ENCODE measurements around the gene MCC. TPM values are rescaled to one million over a fixed set of nuclear protein-coding genes. Genes with fewer than 3 reads are reported as not detected.

The MCC gene
- polyA plus RNA-seq, 1 donor (not counting 4 experiments of a cell fraction or from before 2014, with no cell fraction given): 24.6 TPM

GRCh38 chr5:113273948-113274347 lies 214.3 kb downstream of the MCC start:
- H4K20me1 ChIP-seq (ENCODE audit: control insufficient read depth, extremely low read depth, insufficient read depth, low read length): no peaks in the 10 kb centered on the region
- H3K4me3 ChIP-seq (ENCODE audit: control insufficient read depth in 2 of 3, extremely low read depth in 1 of 3, insufficient read depth in 2 of 3, low read depth in 1 of 3, low read length in 3 of 3): no peak overlapping the region
- H2AFZ ChIP-seq (ENCODE audit: control insufficient read depth, low read length): no peak overlapping the region
- FAIRE-seq (no peak), DNase-seq (ENCODE audit: low read depth, low spot score) (no peak)
- peaks cover 39% of the 10 kb centered on the region for H3K4me1 ChIP-seq (ENCODE audit: control insufficient read depth, extremely low read depth, insufficient read depth, low read length)
- dilution Hi-C loops (cut with MboI; ENCODE audit: extremely low pct_ligation_motif_present, low sequenced_read_pairs): no loop called here
- TF ChIP-seq EZH2 (IDR thresholded peaks at IDR 0.05; ENCODE audit: low read length) (no peak), CTCF (optimal IDR thresholded peaks at IDR 0.05 in 1 of 3, IDR thresholded peaks at IDR 0.05 in 1 of 3, conservative IDR thresholded peaks at IDR 0.05 in 1 of 3; ENCODE audit: extremely low read depth in 1 of 3, insufficient read depth in 2 of 3, low read length in 3 of 3) (no peak)
- H3K9me3 ChIP-seq (ENCODE audit: control insufficient read depth, low read depth, low read length): no peaks in the 10 kb centered on the region
- no peak overlapping the region for H3K4me2 ChIP-seq (ENCODE audit: control insufficient read depth, extremely low read depth, insufficient read depth, low read depth, low read length)
- H3K27ac ChIP-seq (ENCODE audit: control insufficient read depth, insufficient read depth, low read length): no peak overlapping the region
- no peak overlapping the region for H3K9ac ChIP-seq (ENCODE audit: control insufficient read depth, extremely low read depth, insufficient read depth, low read length)
- H3K9me1 ChIP-seq (ENCODE audit: control insufficient read depth, extremely low read depth, insufficient read depth, low read length): no peaks in the 10 kb centered on the region
- peaks cover 76% of the 10 kb centered on the region for H3K79me2 ChIP-seq (ENCODE audit: control insufficient read depth, insufficient read depth, low read length)
- no peaks in the 10 kb centered on the region for H3K27me3 ChIP-seq (ENCODE audit: control insufficient read depth, extremely low read depth, insufficient read depth, low read length)
- H3K36me3 ChIP-seq (ENCODE audit: control insufficient read depth in 2 of 2, extremely low read depth in 1 of 2, insufficient read depth in 2 of 2, low read length in 2 of 2): no peaks in the 10 kb centered on the region

- H3K27ac ChIP-seq (ENCODE audit: control insufficient read depth, insufficient read depth, low read length): peak overlapping the region; percentile 65
- dilution Hi-C loops (cut with MboI; ENCODE audit: extremely low pct_ligation_motif_present, low sequenced_read_pairs): no loop called here
- H4K20me1 ChIP-seq (ENCODE audit: control insufficient read depth, extremely low read depth, insufficient read depth, low read length): no peaks in the 10 kb centered on the region
- no peak for DNase-seq (ENCODE audit: low read depth, low spot score)
- H3K9me1 ChIP-seq (ENCODE audit: control insufficient read depth, extremely low read depth, insufficient read depth, low read length): no peaks in the 10 kb centered on the region
- peak; percentile 58 for FAIRE-seq
- no peaks in the 10 kb centered on the region for H3K36me3 ChIP-seq (ENCODE audit: control insufficient read depth in 2 of 2, extremely low read depth in 1 of 2, insufficient read depth in 2 of 2, low read length in 2 of 2)
- H3K4me2 ChIP-seq (ENCODE audit: control insufficient read depth, extremely low read depth, insufficient read depth, low read depth, low read length): peak overlapping the region; percentile 43
- H3K27me3 ChIP-seq (ENCODE audit: control insufficient read depth, extremely low read depth, insufficient read depth, low read length): no peaks in the 10 kb centered on the region
- TF ChIP-seq EZH2 (IDR thresholded peaks at IDR 0.05; ENCODE audit: low read length) (no peak), CTCF (optimal IDR thresholded peaks at IDR 0.05 in 1 of 3, IDR thresholded peaks at IDR 0.05 in 1 of 3, conservative IDR thresholded peaks at IDR 0.05 in 1 of 3; ENCODE audit: extremely low read depth in 1 of 3, insufficient read depth in 2 of 3, low read length in 3 of 3) (no peak)
- peaks cover 67% of the 10 kb centered on the region for H3K79me2 ChIP-seq (ENCODE audit: control insufficient read depth, insufficient read depth, low read length)
- no peak overlapping the region for H2AFZ ChIP-seq (ENCODE audit: control insufficient read depth, low read length)
- no peak overlapping the region for H3K9ac ChIP-seq (ENCODE audit: control insufficient read depth, extremely low read depth, insufficient read depth, low read length)
- no peaks in the 10 kb centered on the region for H3K9me3 ChIP-seq (ENCODE audit: control insufficient read depth, low read depth, low read length)
- peaks cover 59% of the 10 kb centered on the region for H3K4me1 ChIP-seq (ENCODE audit: control insufficient read depth, extremely low read depth, insufficient read depth, low read length)
- H3K4me3 ChIP-seq (ENCODE audit: control insufficient read depth in 2 of 3, extremely low read depth in 1 of 3, insufficient read depth in 2 of 3, low read depth in 1 of 3, low read length in 3 of 3): no peak overlapping the region
These were observed 216.4 kb downstream of the MCC start for GRCh38 chr5:113271745-113272454.
